SK-N-SH (cell line): ENCODE measurements around the gene NCDN. TPM values are rescaled to one million over a fixed set of nuclear protein-coding genes. Genes with fewer than 3 reads are reported as not detected.

Source experiments
- CTCF ChIA-PET: fragments of 300-600, 350-600 bp; formaldehyde crosslinking; extraction: SDS; loops from one replicate; lab custom pipeline; 2021; lab: Yijun Ruan, JAX
- POLR2A ChIA-PET: fragments of 350-600 bp; sonication (Branson Sonifier 250); formaldehyde crosslinking; extraction: SDS; loops from one replicate; lab custom pipeline; 2020; ENCODE audit warnings: antibody characterized with exemption, inconsistent platforms; lab: Yijun Ruan, JAX
- DNase-seq: peaks from one replicate; pipeline ENCODE4 v3.0.0; 2012
- H2AFZ ChIP-seq: fragments of 200-600 bp; sonication (generic); 2 replicates; pipeline ENCODE4 v1.8.1; 2016; ENCODE audit warnings: antibody characterized with exemption, mild to moderate bottlenecking, low read depth
- H3F3A ChIP-seq: fragments of 200-600 bp; sonication (generic); replicated peaks from 2 replicates; pipeline ENCODE3; 2016; ENCODE audit warnings: antibody characterized with exemption, mild to moderate bottlenecking; ENCODE audit not compliant: insufficient read depth
- H3K27ac ChIP-seq, 2 experiments: fragments of 200-500 bp in 1 of 2; fragments of 200-600 bp in 1 of 2; sonication (Bioruptor generic) in 1 of 2; sonication (generic), shearing (Covaris generic) in 1 of 2; 2 replicates each; pipeline versions ENCODE4 v1.5.1 to v1.6.1; 2014 to 2016; ENCODE audit warnings: low read depth in 2 of 2, inconsistent platforms in 1 of 2, low read length in 1 of 2, mild to moderate bottlenecking in 1 of 2, mixed read lengths in 1 of 2
- H3K27me3 ChIP-seq: fragments of 200-600 bp; sonication (generic), shearing (Covaris generic); 2 replicates; pipeline ENCODE4 v1.6.1; 2016; ENCODE audit warnings: mixed run types; ENCODE audit not compliant: insufficient read depth
- H3K36me3 ChIP-seq, 2 experiments: fragments of 200-500 bp in 1 of 2; fragments of 200-600 bp in 1 of 2; sonication (Bioruptor generic) in 1 of 2; sonication (generic) in 1 of 2; replicated peaks in 1 of 2; 2 replicates each; pipeline versions ENCODE3 to v1.5.1; 2014 to 2016; ENCODE audit warnings: low read length in 1 of 2, mild to moderate bottlenecking in 1 of 2; ENCODE audit not compliant: insufficient read depth in 2 of 2, control insufficient read depth in 1 of 2
- H3K4me1 ChIP-seq, 2 experiments: fragments of 200-500 bp in 1 of 2; fragments of 200-600 bp in 1 of 2; sonication (Bioruptor generic) in 1 of 2; sonication (generic), shearing (Covaris generic) in 1 of 2; 2 replicates each; pipeline versions ENCODE4 v1.5.1 to v1.6.1; 2014 to 2016; ENCODE audit warnings: low read depth in 1 of 2, low read length in 1 of 2, mixed run types in 1 of 2; ENCODE audit not compliant: insufficient read depth in 2 of 2, control insufficient read depth in 1 of 2
- H3K4me2 ChIP-seq: fragments of 200-600 bp; sonication (generic), shearing (Covaris generic); 2 replicates; pipeline ENCODE4 v1.6.1; 2017; ENCODE audit warnings: mixed run types
- H3K4me3 ChIP-seq, 2 experiments: fragments of 200-500 bp in 1 of 2; fragments of 200-600 bp in 1 of 2; sonication (Bioruptor generic) in 1 of 2; sonication (generic), shearing (Covaris generic) in 1 of 2; 2 replicates each; pipeline versions ENCODE4 v1.5.1 to v1.8.1; 2014 to 2016; ENCODE audit warnings: low read depth in 2 of 2, inconsistent platforms in 1 of 2, low read length in 1 of 2, mild to moderate bottlenecking in 1 of 2, mixed read lengths in 1 of 2, moderate library complexity in 1 of 2
- H3K79me2 ChIP-seq: fragments of 200-600 bp; sonication (generic); 2 replicates; pipeline ENCODE4 v1.8.1; 2017; ENCODE audit warnings: mild to moderate bottlenecking; ENCODE audit not compliant: insufficient read depth
- H3K9ac ChIP-seq: fragments of 200-600 bp; sonication (generic); 2 replicates; pipeline ENCODE4 v1.6.1; 2017; ENCODE audit warnings: mixed run types
- H3K9me2 ChIP-seq: fragments of 200-600 bp; sonication (generic); 2 replicates; pipeline ENCODE4 v1.6.1; 2017; ENCODE audit warnings: mixed run types
- H3K9me3 ChIP-seq: fragments of 200-600 bp; sonication (generic); 2 replicates; pipeline ENCODE4 v1.6.1; 2017; ENCODE audit warnings: mixed run types, mild to moderate bottlenecking, moderate library complexity
- H4K20me1 ChIP-seq: fragments of 200-600 bp; sonication (generic); 2 replicates; pipeline ENCODE4 v1.6.1; 2017; ENCODE audit warnings: mild to moderate bottlenecking, mixed run types; ENCODE audit not compliant: insufficient read depth
- ELF1 ChIP-seq: IDR thresholded peaks from 2 replicates; pipeline ENCODE4 v1.4.0; 2012
- EP300 ChIP-seq, 2 experiments: IDR thresholded peaks; 2 replicates each; pipeline versions ENCODE4 v1.4.0 to v1.6.1; 2012; ENCODE audit warnings: borderline replicate concordance in 1 of 2, low read depth in 1 of 2, low read length in 1 of 2
- EZH2phosphoT487 ChIP-seq: fragments of 200-600 bp; sonication (generic); IDR thresholded peaks from 2 replicates; pipeline ENCODE4 v1.6.1; 2017; ENCODE audit warnings: low read depth, mixed run types, mild to moderate bottlenecking, antibody characterized with exemption, moderate library complexity, borderline replicate concordance
- FOSL2 ChIP-seq: IDR thresholded peaks from 2 replicates; pipeline ENCODE4 v1.4.0; 2012; ENCODE audit warnings: low read depth, mild to moderate bottlenecking, moderate library complexity, borderline replicate concordance
- FOXJ3 ChIP-seq: sonication (generic); formaldehyde crosslinking; IDR thresholded peaks from 2 replicates; pipeline ENCODE4 v1.5.1; 2020; ENCODE audit warnings: mild to moderate bottlenecking, missing genetic modification reagents
- FOXM1 ChIP-seq: IDR thresholded peaks from 2 replicates; pipeline ENCODE4 v1.4.0; 2012; ENCODE audit warnings: low read depth, mild to moderate bottlenecking
- GABPA ChIP-seq: IDR thresholded peaks from 2 replicates; pipeline ENCODE4 v1.4.0; 2012; ENCODE audit warnings: low read depth, mild to moderate bottlenecking
- IRF3 ChIP-seq: fragments of 150-350 bp; IDR thresholded peaks from 2 replicates; pipeline ENCODE4 v1.6.1; 2016; ENCODE audit warnings: mild to moderate bottlenecking, low read depth, low read length
- MEF2A ChIP-seq: IDR thresholded peaks from 2 replicates; pipeline ENCODE4 v1.4.0; 2012; ENCODE audit warnings: low read depth, borderline replicate concordance
- MXI1 ChIP-seq: IDR thresholded peaks from 2 replicates; pipeline ENCODE4 v1.6.1; 2012; ENCODE audit warnings: mild to moderate bottlenecking, low read depth, low read length, improper control_type of control experiment
- NRF1 ChIP-seq: IDR thresholded peaks from 2 replicates; pipeline ENCODE4 v1.6.1; 2012; ENCODE audit warnings: low read depth, mild to moderate bottlenecking, low read length
- POLR2AphosphoS5 ChIP-seq: IDR thresholded peaks from 2 replicates; pipeline ENCODE4 v1.6.1; 2012; ENCODE audit warnings: low read depth, low read length
- REST ChIP-seq: IDR thresholded peaks from 2 replicates; pipeline ENCODE4 v1.6.1; 2012; ENCODE audit warnings: mild to moderate bottlenecking, low read depth, low read length, moderate library complexity
- RFX5 ChIP-seq: IDR thresholded peaks from 2 replicates; pipeline ENCODE4 v1.6.1; 2012; ENCODE audit warnings: mild to moderate bottlenecking, improper control_type of control experiment, low read length
- RXRA ChIP-seq: IDR thresholded peaks from 2 replicates; pipeline ENCODE4 v1.4.0; 2012; ENCODE audit warnings: low read depth, mild to moderate bottlenecking, borderline replicate concordance
- SIN3A ChIP-seq: IDR thresholded peaks from 2 replicates; pipeline ENCODE4 v1.6.1; 2012; ENCODE audit warnings: low read depth, mild to moderate bottlenecking, low read length, moderate library complexity, borderline replicate concordance
- SMC3 ChIP-seq: IDR thresholded peaks from 2 replicates; pipeline ENCODE4 v1.6.1; 2012; ENCODE audit warnings: low read depth, low read length, improper control_type of control experiment
- TAF1 ChIP-seq: IDR thresholded peaks from 2 replicates; pipeline ENCODE4 v1.6.1; 2012; ENCODE audit warnings: low read depth, mild to moderate bottlenecking, low read length, moderate library complexity, borderline replicate concordance
- TCF12 ChIP-seq: IDR thresholded peaks from 2 replicates; pipeline ENCODE4 v1.4.0; 2012
- TEAD4 ChIP-seq: IDR thresholded peaks from 2 replicates; pipeline ENCODE4 v1.4.0; 2012; ENCODE audit warnings: mild to moderate bottlenecking, borderline replicate concordance; ENCODE audit not compliant: insufficient read depth
- USF1 ChIP-seq: IDR thresholded peaks from 2 replicates; pipeline ENCODE4 v1.4.0; 2012; ENCODE audit warnings: low read depth, borderline replicate concordance
- USF2 ChIP-seq: fragments of 150-350 bp; IDR thresholded peaks from 2 replicates; pipeline ENCODE4 v1.6.1; 2017; ENCODE audit warnings: antibody characterized with exemption, low read length, low read depth, borderline replicate concordance
- YY1 ChIP-seq: IDR thresholded peaks from 2 replicates; pipeline ENCODE4 v1.4.0; 2012; ENCODE audit warnings: low read depth, mild to moderate bottlenecking
- ZBTB33 ChIP-seq: IDR thresholded peaks from 2 replicates; pipeline ENCODE4 v1.4.0; 2012; ENCODE audit warnings: low read depth, borderline replicate concordance
- WGBS: methylation state at CpG from one replicate; pipeline ENCODE4 v1.1.6; 2017; ENCODE audit warnings: low lambda C conversion rate; 5-methylcytosine and 5-hydroxymethylcytosine counted together
- polyA plus RNA-seq, 3 experiments: library from polyadenylated mRNA; depleted of rRNA; stranded (reverse); fragments of >200 nt; gene quantifications; 2 replicates each; pipeline ENCODE4 v1.2.3, GENCODE V29; 2012

The NCDN gene
- polyA plus RNA-seq, 1 of the 3 experiments (the other 2 are of a cell fraction): 38.3 TPM

- Histone ChIP-seq H3K4me2 (peak within 1 kb of the TSS; percentile 74), H3K27me3 (no peaks in the 10 kb centered on the region), H3K4me3 (peak within 1 kb of the TSS; percentile 88 to 89), H4K20me1 (peaks cover 6% of the 10 kb centered on the region; the same call in 1 of the 2 replicates), H3K36me3 (peaks cover 17 to 26% of the 10 kb centered on the region in 2 experiments), H3K9me2 (no peaks in the 10 kb centered on the region), H3F3A (peaks cover 12% of the 10 kb centered on the region), H3K4me1 (peaks cover 4 to 41% of the 10 kb centered on the region in 2 experiments; a peak in 3 of 4 replicates), H2AFZ (peak within 1 kb of the TSS; percentile 77; the same call in 1 of the 2 replicates), H3K79me2 (peaks cover 59% of the 10 kb centered on the region), H3K9ac (peak within 1 kb of the TSS; percentile 84), H3K27ac (peak within 1 kb of the TSS; percentile 91 to 99), H3K9me3 (no peaks in the 10 kb centered on the region)
- peak; percentile 94 for DNase-seq
- ChIA-PET POLR2A (interaction anchor here (0.6 to 1.4 kb wide), 8 partner anchors 51 to 481 kb away, joined by 3 to 11 read pairs (median 4); partner anchors contain the start of gene SFPQ), CTCF (interaction anchor here (0.6 to 8.2 kb wide), 5 partner anchors 19 to 159 kb away, joined by 3 to 81 read pairs (median 3); no protein-coding TSS in a partner anchor)
- WGBS: 2% methylated on average over 23 of the region's 39 CpGs
- TF ChIP-seq ELF1 (no peak), USF1 (no peak), USF2 (no peak), TEAD4 (no peak), FOXJ3 (CRISPR knock-in tag) (0 out of 2 replicates have a peak, but pooled peaks have one; percentile 7), POLR2AphosphoS5 (peak; percentile 73), TCF12 (no peak), FOXM1 (no peak), RFX5 (no peak), MXI1 (peak; percentile 50), MEF2A (no peak), EZH2phosphoT487 (no peak), RXRA (no peak), NRF1 (no peak; the same call in 1 of the 2 replicates), YY1 (no peak), SIN3A (0 out of 2 replicates have a peak, but pooled peaks have one; percentile 0), IRF3 (no peak), GABPA (peak; percentile 91), SMC3 (no peak), FOSL2 (no peak), EP300 (IDR thresholded peaks at IDR 0.05; ENCODE audit: borderline replicate concordance in 1 of 2, low read depth in 1 of 2, low read length in 1 of 2) (0 out of 4 replicates have a peak, but pooled peaks of 1 of the 2 experiments have one; percentile 4), ZBTB33 (no peak), REST (peak; percentile 84), TAF1 (peak; percentile 31; the same call in 1 of the 2 replicates)
Measured at GRCh38 chr1:35557118-35557610, 435 bp upstream of the NCDN start, which contains the start of gene KIAA0319L. Gene KIAA0319L (minus strand): TSS chr1:35557403. CDS start chr1:35554491, 2,912 bp downstream.
